Parathyroid adenoma (tissue), 2 donors: ENCODE data around the gene NOS1AP.

Experiments used
- H2AFZ ChIP-seq: fragments of 300-600 bp; sonication (generic); one replicate; pipeline ENCODE4 v1.7.0; 2017; ENCODE audit warnings: antibody characterized with exemption, mild to moderate bottlenecking
- H3K27ac ChIP-seq: fragments of 300-600 bp; sonication (generic); one replicate; pipeline ENCODE4 v1.7.0; 2017
- H3K27me3 ChIP-seq: fragments of 300-600 bp; sonication (generic); one replicate; pipeline ENCODE4 v1.7.0; 2017; ENCODE audit warnings: low read length; ENCODE audit not compliant: control insufficient read depth, insufficient read depth
- H3K36me3 ChIP-seq: fragments of 300-600 bp; sonication (generic); one replicate; pipeline ENCODE4 v1.7.0; 2017; ENCODE audit warnings: low read length; ENCODE audit not compliant: control insufficient read depth, insufficient read depth
- H3K4me1 ChIP-seq: fragments of 300-600 bp; sonication (generic); one replicate; pipeline ENCODE4 v1.7.0; 2017; ENCODE audit warnings: control low read depth
- H3K4me2 ChIP-seq: fragments of 300-600 bp; sonication (generic); one replicate; pipeline ENCODE4 v1.7.0; 2017; ENCODE audit warnings: low read length
- H3K4me3 ChIP-seq: fragments of 300-600 bp; sonication (generic); one replicate; pipeline ENCODE4 v1.7.0; 2017; ENCODE audit warnings: low read depth, low read length
- H3K79me2 ChIP-seq: fragments of 300-600 bp; sonication (generic); one replicate; pipeline ENCODE4 v1.7.0; 2017; ENCODE audit warnings: control low read depth
- H3K9ac ChIP-seq: fragments of 300-600 bp; sonication (generic); one replicate; pipeline ENCODE4 v1.7.0; 2017; ENCODE audit warnings: mild to moderate bottlenecking
- H3K9me3 ChIP-seq: fragments of 300-600 bp; sonication (generic); one replicate; pipeline ENCODE4 v1.7.0; 2017; ENCODE audit warnings: low read length; ENCODE audit not compliant: control insufficient read depth
- CTCF ChIP-seq: fragments of 300-600 bp; sonication (generic); IDR thresholded peaks from one replicate; pipeline ENCODE4 v1.7.0; 2017; ENCODE audit warnings: antibody characterized with exemption, mild to moderate bottlenecking
- donor health status: primary hyperparathyroidism.

The NOS1AP gene

GRCh38 chr1:162365284-162366020, 296.0 kb downstream of the NOS1AP start:
- Histone ChIP-seq H3K36me3 (no peaks in the 10 kb centered on the region), H3K4me1 (no peaks in the 10 kb centered on the region), H3K9me3 (no peaks in the 10 kb centered on the region), H3K27ac (no peak overlapping the region), H2AFZ (no peak overlapping the region), H3K79me2 (no peaks in the 10 kb centered on the region), H3K9ac (no peak overlapping the region), H3K4me2 (no peak overlapping the region), H3K27me3 (no peaks in the 10 kb centered on the region), H3K4me3 (no peak overlapping the region)
- TF ChIP-seq CTCF: no peak

GRCh38 chr1:162366149-162366548, 296.7 kb downstream of the NOS1AP start:
- Histone ChIP-seq H2AFZ (no peak overlapping the region), H3K4me3 (no peak overlapping the region), H3K36me3 (no peaks in the 10 kb centered on the region), H3K4me2 (no peak overlapping the region), H3K4me1 (no peaks in the 10 kb centered on the region), H3K9me3 (no peaks in the 10 kb centered on the region), H3K27ac (no peak overlapping the region), H3K9ac (no peak overlapping the region), H3K79me2 (no peaks in the 10 kb centered on the region), H3K27me3 (no peaks in the 10 kb centered on the region)
- no peak for TF ChIP-seq CTCF

DNA sequence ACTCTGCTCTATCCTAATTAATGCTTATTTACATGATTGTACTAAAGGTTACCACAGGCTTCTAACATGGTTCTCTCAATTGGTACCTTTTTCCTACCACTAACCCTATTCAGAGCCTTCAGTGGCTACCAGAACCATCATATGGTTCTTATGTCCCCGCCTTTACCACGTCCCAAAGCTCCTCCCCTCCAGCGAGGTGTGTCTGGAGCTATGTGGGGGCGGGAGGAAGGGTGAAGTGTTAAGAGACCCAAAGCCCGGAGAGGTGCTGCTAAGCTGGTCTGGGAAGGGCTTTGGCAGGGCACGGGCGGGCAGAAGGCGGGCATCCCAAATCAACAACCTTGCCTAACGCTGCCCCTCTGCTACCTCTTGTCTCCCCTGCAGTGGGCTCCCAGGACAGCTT, 297.2 kb downstream of the NOS1AP start:
- Histone ChIP-seq H3K27ac (no peak overlapping the region), H3K27me3 (no peaks in the 10 kb centered on the region), H3K9me3 (no peaks in the 10 kb centered on the region), H3K4me3 (no peak overlapping the region), H3K9ac (no peak overlapping the region), H2AFZ (no peak overlapping the region), H3K79me2 (no peaks in the 10 kb centered on the region), H3K4me1 (no peaks in the 10 kb centered on the region), H3K4me2 (no peak overlapping the region), H3K36me3 (no peaks in the 10 kb centered on the region)
- TF ChIP-seq CTCF: no peak

DNA sequence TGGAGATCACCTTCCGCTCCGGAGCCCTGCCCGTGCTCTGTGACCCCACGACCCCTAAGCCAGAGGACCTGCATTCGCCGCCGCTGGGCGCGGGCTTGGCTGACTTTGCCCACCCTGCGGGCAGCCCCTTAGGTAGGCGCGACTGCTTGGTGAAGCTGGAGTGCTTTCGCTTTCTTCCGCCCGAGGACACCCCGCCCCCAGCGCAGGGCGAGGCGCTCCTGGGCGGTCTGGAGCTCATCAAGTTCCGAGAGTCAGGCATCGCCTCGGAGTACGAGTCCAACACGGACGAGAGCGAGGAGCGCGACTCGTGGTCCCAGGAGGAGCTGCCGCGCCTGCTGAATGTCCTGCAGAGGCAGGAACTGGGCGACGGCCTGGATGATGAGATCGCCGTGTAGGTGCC, 297.6 kb downstream of the NOS1AP start:
- no peaks in the 10 kb centered on the region for H3K36me3 ChIP-seq
- H2AFZ ChIP-seq: no peak overlapping the region
- H3K4me3 ChIP-seq: no peak overlapping the region
- no peak overlapping the region for H3K4me2 ChIP-seq
- no peaks in the 10 kb centered on the region for H3K79me2 ChIP-seq
- TF ChIP-seq CTCF: no peak
- no peaks in the 10 kb centered on the region for H3K27me3 ChIP-seq
- no peaks in the 10 kb centered on the region for H3K4me1 ChIP-seq
- no peaks in the 10 kb centered on the region for H3K9me3 ChIP-seq
- H3K9ac ChIP-seq: no peak overlapping the region
- H3K27ac ChIP-seq: no peak overlapping the region

- no peak overlapping the region for H3K27ac ChIP-seq
Observed at GRCh38 chr1:162367772-162368171, 298.3 kb downstream of the NOS1AP start.

More at GRCh38 chr1:162367772-162368171, 298.3 kb downstream of the NOS1AP start:
- no peak for TF ChIP-seq CTCF
- Histone ChIP-seq H3K4me1 (no peaks in the 10 kb centered on the region), H3K4me3 (no peak overlapping the region), H3K9me3 (no peaks in the 10 kb centered on the region), H3K79me2 (no peaks in the 10 kb centered on the region), H3K36me3 (no peaks in the 10 kb centered on the region), H3K27me3 (no peaks in the 10 kb centered on the region), H3K4me2 (no peak overlapping the region), H3K9ac (no peak overlapping the region), H2AFZ (no peak overlapping the region)
